Measurements from ENCODE around the gene SHISA7.
A peak's percentile ranks its signal among the peaks of the same experiment; 100 is the strongest.

The SHISA7 gene

GRCh38 chr19:55482156-55482961 lies 39.3 kb upstream of the SHISA7 start:
- no peak for DNase-seq

DNA sequence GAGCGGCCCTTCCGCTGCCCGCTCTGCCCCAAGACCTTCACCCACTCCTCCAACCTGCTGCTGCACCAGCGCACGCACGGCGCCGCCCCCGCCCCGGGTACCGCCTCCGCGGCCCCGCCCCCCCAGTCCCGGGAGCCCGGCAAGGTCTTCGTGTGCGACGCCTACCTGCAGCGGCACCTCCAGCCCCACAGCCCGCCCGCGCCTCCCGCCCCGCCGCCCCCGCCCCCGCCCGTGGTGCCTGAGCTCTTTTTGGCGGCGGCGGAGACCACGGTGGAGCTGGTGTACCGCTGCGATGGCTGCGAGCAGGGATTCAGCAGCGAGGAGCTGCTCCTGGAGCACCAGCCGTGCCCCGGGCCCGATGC lies 38.7 kb upstream of the SHISA7 start:
- DNase-seq: no peak

DNA sequence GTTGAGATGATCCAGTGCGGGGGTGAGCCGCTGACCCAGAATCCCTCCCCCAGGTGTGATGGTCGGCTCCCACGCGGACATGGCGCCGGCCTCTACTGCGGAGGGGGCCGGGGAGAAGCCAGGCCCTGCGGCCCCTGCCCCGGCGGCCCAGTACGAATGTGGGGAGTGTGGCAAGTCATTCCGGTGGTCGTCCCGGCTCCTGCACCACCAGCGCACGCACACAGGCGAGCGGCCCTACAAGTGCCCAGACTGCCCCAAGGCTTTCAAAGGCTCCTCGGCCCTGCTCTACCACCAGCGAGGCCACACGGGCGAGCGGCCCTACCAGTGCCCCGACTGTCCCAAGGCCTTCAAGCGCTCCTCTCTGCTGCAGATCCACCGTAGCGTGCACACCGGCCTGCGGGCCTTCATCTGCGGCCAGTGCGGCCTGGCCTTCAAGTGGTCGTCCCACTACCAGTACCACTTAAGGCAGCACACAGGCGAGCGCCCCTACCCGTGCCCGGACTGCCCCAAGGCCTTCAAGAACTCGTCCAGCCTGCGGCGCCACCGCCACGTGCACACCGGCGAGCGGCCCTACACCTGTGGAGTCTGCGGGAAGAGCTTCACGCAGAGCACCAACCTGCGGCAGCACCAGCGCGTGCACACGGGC lies 38.2 kb upstream of the SHISA7 start:
- DNase-seq: no peak

- DNase-seq: no peak
These were observed 36.5 kb upstream of the SHISA7 start for GRCh38 chr19:55479451-55480230.

DNA sequence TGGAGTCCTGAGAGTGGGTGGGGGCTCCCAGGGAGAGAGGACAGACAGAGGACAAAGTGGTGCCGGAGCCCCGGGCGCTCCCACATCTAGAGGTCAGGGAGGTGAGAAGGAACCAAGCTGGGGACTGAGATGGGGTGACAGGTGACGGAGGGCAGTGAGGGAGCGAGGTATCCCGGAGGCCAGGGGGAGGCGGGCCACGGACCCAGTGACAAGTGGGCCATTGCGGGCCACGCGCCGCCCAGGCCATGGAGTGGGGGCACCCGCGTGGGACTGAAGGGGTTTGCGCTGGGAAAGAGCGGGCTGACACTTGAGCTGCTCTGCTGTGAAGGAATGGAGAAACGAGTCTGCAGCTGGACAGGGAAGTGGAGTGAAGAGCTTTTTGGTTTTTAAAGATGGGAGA lies 35.9 kb upstream of the SHISA7 start:
- DNase-seq: no peak

- DNase-seq: no peak
These were observed 35.3 kb upstream of the SHISA7 start for GRCh38 chr19:55478364-55478763.

GRCh38 chr19:55477905-55478304 lies 34.8 kb upstream of the SHISA7 start:
- no peak for DNase-seq

GRCh38 chr19:55476100-55476775 lies 33.1 kb upstream of the SHISA7 start, which contains the start of gene ZNF628:
Gene ZNF628, plus strand, starts transcription at chr19:55476617. Its CDS starts 3,294 bp downstream, at chr19:55479911.
- peak; percentile 99 for DNase-seq

DNA sequence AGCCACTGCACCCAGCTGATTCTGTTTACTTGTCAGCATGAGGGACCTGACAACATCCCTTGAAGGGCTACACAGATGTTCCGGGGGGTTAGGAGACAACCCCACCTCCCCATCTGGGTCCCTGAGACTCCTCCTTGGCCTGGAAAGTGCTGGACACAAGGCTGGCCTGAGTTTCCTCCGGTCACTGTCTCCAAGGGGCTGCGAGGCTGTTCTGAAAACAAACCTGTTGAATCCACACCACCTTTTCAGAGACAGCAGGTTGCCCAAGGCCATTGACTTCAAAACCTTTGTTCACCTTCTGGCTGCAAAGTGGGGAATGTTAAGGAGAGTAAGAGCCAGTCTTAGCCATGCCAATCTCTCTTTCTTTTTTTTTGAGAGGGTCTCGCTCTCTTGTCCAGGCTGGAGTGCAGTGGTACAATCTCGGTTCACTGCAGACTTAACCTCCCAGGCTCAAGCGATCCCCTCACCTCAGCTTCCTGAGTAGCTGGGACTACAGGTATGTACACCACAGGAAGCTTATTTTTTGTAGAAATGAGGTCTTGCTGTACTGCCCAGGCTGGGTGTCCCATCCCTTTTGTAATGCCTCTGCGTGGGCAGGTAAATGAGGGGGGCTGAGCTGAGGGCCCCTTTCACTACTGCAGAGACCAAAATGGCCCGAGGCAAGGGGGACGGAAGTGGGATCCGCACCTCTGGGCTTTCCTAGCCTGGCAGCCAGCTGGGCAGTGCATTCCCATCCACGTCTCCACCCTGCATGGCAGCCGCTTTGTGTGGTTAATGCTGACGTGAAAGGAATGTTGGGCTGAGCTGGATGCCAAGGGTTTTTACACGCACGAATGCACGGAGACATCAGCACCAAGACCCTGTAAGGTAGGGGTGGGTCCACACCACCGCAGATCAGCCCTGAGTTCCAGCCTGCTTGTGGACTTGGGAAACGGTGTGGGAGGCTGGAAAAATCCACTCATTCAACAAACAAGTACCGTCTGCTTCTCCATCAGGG lies 31.5 kb upstream of the SHISA7 start:
- DNase-seq: no peak

GRCh38 chr19:55473225-55474012 lies 30.3 kb upstream of the SHISA7 start:
- no peak for DNase-seq

GRCh38 chr19:55472463-55472862 lies 29.4 kb upstream of the SHISA7 start:
- DNase-seq: no peak

GRCh38 chr19:55471266-55471665 lies 28.2 kb upstream of the SHISA7 start:
- no peak for DNase-seq

DNA sequence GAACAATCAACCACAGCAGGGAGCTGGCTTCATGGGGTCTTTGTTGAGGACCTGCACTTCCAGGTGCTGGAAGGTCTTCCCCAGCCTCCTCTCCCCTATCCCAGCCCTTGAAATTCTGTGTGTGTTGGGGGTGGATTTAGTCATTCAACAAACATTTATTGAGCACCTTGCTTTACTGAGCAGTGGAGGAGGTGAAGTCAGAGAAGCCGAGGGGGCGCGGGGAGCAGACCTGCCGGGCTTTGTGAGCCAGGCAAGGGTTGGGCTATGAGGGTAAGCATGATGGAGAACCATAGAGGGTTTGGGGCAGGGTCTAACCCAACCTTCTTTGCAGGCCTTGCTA lies 24.9 kb upstream of the SHISA7 start:
- DNase-seq: no peak

DNA sequence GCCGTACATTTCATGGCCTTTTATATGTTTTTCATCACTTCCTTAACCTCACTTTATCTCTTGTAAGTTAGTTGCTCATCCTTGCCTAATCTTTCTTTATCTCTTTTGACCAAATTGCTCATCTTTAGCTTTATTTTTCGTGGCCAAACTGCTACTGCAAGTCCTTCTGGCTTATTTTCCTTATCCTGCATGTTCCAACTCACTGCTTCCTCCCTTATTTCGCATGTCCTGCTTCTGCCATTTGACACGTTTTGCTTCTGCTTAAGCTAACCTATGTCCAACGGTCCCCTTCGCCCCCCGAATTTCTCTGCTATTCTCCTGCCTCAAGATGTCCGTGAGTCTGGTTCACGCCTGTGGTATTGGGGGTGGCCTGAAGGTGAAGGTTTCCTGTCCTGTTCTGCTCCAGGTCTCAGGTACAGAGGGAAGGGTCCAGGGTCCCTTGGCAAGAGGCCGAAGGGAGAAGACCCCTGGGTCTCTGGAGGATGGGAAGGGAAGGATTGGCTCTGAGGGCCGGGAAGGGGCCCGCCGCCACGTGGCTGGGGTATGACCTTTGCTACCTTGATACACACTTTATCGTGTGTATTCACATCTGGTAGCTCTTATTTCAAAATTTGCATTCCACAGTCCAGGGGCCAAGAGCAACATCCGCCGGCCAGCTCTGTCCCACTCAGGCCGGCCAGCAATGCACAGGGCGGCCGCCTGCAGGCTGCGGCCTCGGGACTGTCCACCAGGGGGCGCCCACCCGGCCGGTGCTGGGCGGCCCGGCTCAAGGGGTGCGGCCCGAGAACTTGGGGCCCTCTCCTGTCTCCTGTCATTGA lies 24.3 kb upstream of the SHISA7 start:
- peak; percentile 60 to 62 for DNase-seq

DNA sequence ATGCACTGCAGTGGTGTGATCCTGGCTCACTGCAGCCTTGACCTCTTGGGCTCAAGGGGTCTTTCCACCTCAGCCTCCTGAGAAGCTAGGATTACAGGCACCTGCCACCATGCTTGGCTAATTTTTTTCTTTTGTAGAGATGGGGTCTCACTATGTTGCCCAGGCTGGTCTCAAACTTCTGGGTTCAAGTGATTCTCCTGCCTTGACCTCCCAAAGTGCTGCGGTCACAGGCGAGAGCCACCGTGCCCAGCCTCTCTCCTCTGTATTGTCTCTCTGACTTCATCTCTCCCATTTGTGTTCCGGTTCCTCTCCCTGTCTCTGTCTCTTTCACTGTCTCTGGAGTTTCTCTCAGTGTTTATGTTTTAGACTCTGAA lies 23.1 kb upstream of the SHISA7 start:
- no peak for DNase-seq

DNA sequence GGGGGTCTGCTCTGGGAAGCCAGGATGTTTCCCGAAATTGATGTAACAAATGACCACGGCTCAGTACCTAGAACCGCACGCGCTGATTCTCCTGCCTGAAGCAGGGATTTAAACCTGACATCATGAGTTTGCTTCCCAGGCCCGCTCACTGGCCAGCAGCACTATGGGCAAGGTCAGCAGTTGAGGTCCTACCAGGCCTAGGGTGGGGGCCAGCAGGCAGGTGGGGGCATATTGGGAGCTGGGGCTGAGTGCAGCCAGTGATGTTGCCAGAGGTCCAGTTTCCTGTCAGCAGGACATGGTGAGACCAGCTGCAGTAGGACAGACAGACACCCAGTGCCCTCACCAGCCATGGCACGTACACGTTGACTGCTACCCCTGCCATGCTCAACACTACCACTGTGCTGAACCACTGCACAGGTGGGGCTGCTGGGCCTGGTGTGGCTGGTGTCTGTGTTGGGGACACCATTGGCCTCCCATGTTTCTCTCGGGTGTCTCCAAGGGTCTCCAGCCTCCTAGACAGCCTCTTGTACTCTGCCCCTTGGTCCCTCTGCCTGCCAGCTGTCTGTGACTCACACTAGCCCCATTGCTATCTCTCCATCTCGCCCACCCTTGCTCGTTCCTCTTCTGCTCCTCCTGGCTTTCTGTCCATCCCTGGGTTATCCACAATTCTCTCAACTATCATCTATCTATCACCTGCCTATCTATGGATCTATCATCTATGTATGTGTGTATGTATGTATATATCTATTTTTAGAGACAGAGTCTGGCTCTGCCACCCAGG lies 22.6 kb upstream of the SHISA7 start:
- no peak for DNase-seq

- DNase-seq: no peak
These were observed 21.6 kb upstream of the SHISA7 start, which contains the start of gene C19orf85 for GRCh38 chr19:55464662-55465054. Gene C19orf85, minus strand, starts transcription at chr19:55464751. Its CDS starts 197 bp downstream, at chr19:55464554.

GRCh38 chr19:55464039-55464661 lies 21.1 kb upstream of the SHISA7 start:
- DNase-seq: no peak

- no peak for DNase-seq
These were observed 20.5 kb upstream of the SHISA7 start for GRCh38 chr19:55463583-55464031.
